GM08714 (cell line): Measurements from ENCODE around the gene GBA3.

Experiments used
- H3K4me3 ChIP-seq: fragments of 200-500 bp; sonication (Bioruptor generic); 2 replicates; pipeline ENCODE4 v1.5.1; 2014; ENCODE audit warnings: mild to moderate bottlenecking, low read length, inconsistent platforms
- ZNF274 ChIP-seq: IDR thresholded peaks from 2 replicates; pipeline ENCODE4 v1.6.1; 2012; ENCODE audit warnings: mild to moderate bottlenecking, low read depth, low read length

The GBA3 gene

GRCh38 chr4:22692736-22693135, at the start of gene GBA3:
Gene GBA3 (plus strand): TSS chr4:22692937.
- no peak for TF ChIP-seq ZNF274
- no peak within 1 kb of the TSS for H3K4me3 ChIP-seq

GRCh38 chr4:22643952-22644351, 48.8 kb upstream of the GBA3 start:
- H3K4me3 ChIP-seq = no peak overlapping the region
- TF ChIP-seq ZNF274 = no peak

DNA sequence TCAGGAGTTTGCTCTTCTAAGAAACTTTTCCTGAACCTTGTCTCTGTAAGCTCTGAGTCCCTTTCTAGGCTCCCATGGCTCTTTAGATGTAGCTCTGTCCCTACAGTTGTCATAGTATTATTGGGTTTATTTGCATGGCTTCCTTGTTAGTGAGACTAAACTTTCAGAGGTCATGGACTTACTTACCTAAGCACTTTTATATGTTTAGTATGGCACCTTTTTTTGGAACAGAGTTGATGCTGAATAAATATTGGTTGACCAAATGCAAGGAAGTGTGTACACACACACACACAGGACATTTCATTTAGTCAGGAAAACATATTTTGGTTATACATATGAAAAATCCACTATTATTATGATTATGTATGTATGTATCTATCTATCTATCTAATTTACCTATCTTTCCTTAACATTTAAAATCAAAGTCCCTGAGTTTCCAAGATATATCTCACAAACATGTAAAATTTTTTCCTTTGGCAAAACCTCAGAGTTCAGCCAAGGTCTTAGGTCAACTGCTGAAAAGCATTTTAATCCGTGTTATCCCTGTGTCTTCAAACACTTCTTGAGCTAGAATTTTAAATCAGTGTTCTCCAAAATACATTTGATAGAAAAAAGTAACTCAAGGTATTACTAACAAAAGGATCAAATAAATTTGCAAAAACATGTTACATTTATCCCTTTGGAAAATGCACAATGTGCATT, 47.1 kb upstream of the GBA3 start:
- no peak overlapping the region for H3K4me3 ChIP-seq
- TF ChIP-seq ZNF274 = no peak

GRCh38 chr4:22648996-22649395, 43.7 kb upstream of the GBA3 start:
- H3K4me3 ChIP-seq = no peak overlapping the region
- no peak for TF ChIP-seq ZNF274

DNA sequence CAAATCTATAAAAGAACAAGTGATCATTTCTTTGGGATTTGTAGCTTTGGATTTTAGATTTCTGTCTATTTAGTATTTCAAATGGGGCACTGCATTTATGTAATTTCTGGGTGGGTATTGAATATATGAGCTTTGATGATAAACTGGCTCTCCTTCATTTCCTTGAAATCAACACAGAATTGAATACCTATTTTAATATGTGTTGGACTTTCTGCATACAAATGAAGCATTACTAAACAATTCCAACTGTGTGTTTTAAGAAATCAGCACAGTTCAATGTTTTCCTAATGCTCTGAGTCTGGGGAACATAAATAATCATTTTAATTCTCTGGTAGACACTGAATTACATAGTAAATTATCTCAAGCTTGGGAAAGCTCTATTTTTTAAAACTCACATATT, 42.0 kb upstream of the GBA3 start:
- no peak for TF ChIP-seq ZNF274

DNA sequence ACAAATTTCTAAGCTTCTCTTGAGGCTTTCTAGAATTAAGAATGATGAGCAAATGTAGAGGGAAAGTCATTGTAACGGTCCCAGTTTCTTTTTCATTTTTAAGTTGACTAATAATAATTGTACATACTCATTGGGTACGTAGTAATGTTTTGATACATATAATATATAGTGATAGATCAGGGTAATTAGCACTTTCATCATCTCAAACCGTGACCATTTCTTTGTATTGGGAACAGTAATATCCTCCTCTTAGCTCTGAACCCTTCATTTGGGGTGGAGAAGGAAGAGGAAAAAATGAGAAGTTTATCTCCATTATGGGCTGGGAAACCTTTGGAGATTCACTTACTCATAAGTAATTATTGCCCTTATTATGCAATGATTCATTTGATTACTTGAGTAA, 39.0 kb upstream of the GBA3 start:
- H3K4me3 ChIP-seq = no peak overlapping the region
- no peak for TF ChIP-seq ZNF274

More for the DNA sequence above, 42.0 kb upstream of the GBA3 start:
- no peak overlapping the region for H3K4me3 ChIP-seq

GRCh38 chr4:22661443-22661842, 31.3 kb upstream of the GBA3 start:
- TF ChIP-seq ZNF274 = no peak

GRCh38 chr4:22667332-22667940, 25.3 kb upstream of the GBA3 start:
- TF ChIP-seq ZNF274 = no peak
- no peak overlapping the region for H3K4me3 ChIP-seq

More at GRCh38 chr4:22661443-22661842, 31.3 kb upstream of the GBA3 start:
- H3K4me3 ChIP-seq = no peak overlapping the region

GRCh38 chr4:22668301-22668700, 24.4 kb upstream of the GBA3 start:
- no peak overlapping the region for H3K4me3 ChIP-seq
- TF ChIP-seq ZNF274 = no peak

DNA sequence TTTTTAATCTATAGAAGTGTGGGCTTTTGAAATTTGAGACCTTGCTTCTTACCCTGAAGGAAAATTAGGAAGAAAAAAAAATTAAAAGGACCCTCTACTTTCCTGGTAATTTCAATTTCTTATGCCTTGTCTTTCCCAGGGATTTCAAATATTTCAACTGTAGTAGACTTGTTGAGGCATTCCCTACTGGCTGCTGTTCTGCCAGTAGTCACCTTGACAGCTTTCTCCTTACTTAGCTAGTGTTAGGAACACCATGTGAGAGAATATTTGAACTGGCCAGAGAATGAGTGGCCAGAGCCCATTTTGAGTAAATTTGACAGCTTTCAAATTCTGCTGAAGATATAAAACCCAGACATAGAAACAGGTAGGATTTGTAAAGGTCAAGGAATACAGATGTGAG, 24.0 kb upstream of the GBA3 start:
- TF ChIP-seq ZNF274 = no peak
- H3K4me3 ChIP-seq = no peak overlapping the region

- no peak for TF ChIP-seq ZNF274
Observed at GRCh38 chr4:22670956-22671355, 21.8 kb upstream of the GBA3 start.

DNA sequence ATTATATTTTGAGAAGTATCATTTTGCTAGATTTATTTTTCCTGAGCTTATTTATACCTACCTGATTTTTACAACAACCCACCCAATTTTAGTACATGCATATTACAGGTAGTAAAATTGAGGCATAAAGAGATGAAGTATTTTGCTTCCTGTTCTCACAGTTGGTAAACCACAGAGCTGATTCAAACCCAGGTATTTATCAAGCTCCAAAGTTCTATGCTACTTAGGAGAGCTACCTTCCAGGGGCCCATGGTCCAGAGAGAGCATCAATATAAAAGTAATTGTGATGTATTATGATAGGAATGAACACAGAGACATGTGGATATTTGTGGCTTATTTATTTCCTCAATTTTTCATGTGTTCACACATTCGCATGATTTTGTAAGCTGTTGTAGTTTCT, 20.2 kb upstream of the GBA3 start:
- no peak for TF ChIP-seq ZNF274
- no peak overlapping the region for H3K4me3 ChIP-seq

More at GRCh38 chr4:22670956-22671355, 21.8 kb upstream of the GBA3 start:
- no peak overlapping the region for H3K4me3 ChIP-seq

- no peak for TF ChIP-seq ZNF274
Observed at GRCh38 chr4:22672944-22673343, 19.8 kb upstream of the GBA3 start.

GRCh38 chr4:22674700-22675099, 18.0 kb upstream of the GBA3 start:
- TF ChIP-seq ZNF274 = no peak

More at GRCh38 chr4:22672944-22673343, 19.8 kb upstream of the GBA3 start:
- H3K4me3 ChIP-seq = no peak overlapping the region

GRCh38 chr4:22676063-22676462, 16.7 kb upstream of the GBA3 start:
- no peak overlapping the region for H3K4me3 ChIP-seq
- TF ChIP-seq ZNF274 = no peak

More at GRCh38 chr4:22674700-22675099, 18.0 kb upstream of the GBA3 start:
- H3K4me3 ChIP-seq = no peak overlapping the region
